ENCODE data around the gene GALNT5. TPM values are rescaled to one million over a fixed set of nuclear protein-coding genes. Genes with fewer than 3 reads are reported as not detected.

GALNT5 gene
- total RNA-seq, 1 donor from 2014 or later: not detected

DNA sequence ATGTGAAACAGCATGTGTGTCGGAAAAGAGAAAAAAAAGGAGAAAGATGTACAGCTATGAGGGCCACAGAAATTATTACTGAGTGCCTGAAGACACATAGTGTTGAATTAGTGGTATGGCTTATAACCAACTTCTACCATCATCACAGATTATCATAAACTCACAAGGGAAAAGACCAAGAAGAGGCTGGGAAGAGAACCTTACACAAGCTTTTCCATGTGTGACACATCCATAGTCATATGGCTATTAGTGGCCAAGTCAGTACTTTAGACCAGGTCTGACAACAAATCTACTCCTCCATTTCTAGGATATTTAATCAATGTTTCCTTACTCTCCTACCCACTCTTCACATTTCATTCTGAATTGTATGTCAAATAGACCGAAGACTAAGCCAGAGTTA is 3.5 kb upstream of the GALNT5 start:
- no peaks in the 10 kb centered on the region for H3F3A ChIP-seq (ENCODE audit: low read depth)
- H4K20me1 ChIP-seq (ENCODE audit: low read depth): no peaks in the 10 kb centered on the region
- Mint-ChIP-seq H3K36me3 (no peaks in the 10 kb centered on the region), H3K4me3 (no peak overlapping the region), H3K27me3 (ENCODE audit: insufficient read depth, low read depth) (no peaks in the 10 kb centered on the region), H3K4me1 (peaks cover 15% of the 10 kb centered on the region), H3K9me3 (no peaks in the 10 kb centered on the region), H3K27ac (no peak overlapping the region)
- no peak overlapping the region for H3K4me2 ChIP-seq
- H3K4me1 ChIP-seq: peaks cover 5% of the 10 kb centered on the region
- no peak overlapping the region for H3K9ac ChIP-seq
- TF ChIP-seq EZH2phosphoT487 (IDR thresholded peaks at IDR 0.05): no peak
- TF ChIP-seq CTCF (IDR thresholded peaks at IDR 0.05): no peak
- TF ChIP-seq EZH2 (IDR thresholded peaks at IDR 0.05): no peak
- H3K79me2 ChIP-seq (ENCODE audit: low read depth): no peaks in the 10 kb centered on the region
- H3K36me3 ChIP-seq: no peaks in the 10 kb centered on the region
- H3K27ac ChIP-seq: no peak overlapping the region
- H3K27me3 ChIP-seq: no peaks in the 10 kb centered on the region
- H2AFZ ChIP-seq (replicated peaks): no peak overlapping the region
- no peak for DNase-seq (ENCODE audit: low spot score)
- H3K4me3 ChIP-seq: no peak overlapping the region
- no peaks in the 10 kb centered on the region for H3K9me3 ChIP-seq (ENCODE audit: low read depth)

DNA sequence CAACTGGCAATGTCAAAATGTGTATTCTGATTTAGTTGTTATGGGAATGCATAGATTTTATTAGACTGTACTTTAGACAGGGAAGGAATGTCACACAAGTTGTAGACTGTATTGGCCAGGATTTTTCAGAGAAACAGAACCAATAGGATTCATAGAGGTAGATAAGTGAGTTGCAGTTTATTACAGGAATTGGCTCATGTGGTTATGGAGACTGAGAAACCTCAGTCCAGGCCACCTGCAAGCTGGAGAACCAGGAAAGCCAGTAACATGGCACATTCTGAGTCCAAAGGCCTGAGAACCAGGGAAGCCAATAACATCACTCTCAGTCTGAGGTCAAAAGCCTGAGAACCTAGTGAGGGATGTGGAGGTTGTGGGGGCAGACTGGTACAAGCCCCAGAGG is 1.8 kb upstream of the GALNT5 start:
- no peaks in the 10 kb centered on the region for H4K20me1 ChIP-seq (ENCODE audit: low read depth)
- H3K4me3 Mint-ChIP-seq: no peak overlapping the region

GRCh38 chr2:157256626-157257025 is 879 bp upstream of the GALNT5 start:
- Histone ChIP-seq H3K4me1 (peaks cover 5% of the 10 kb centered on the region), H3K79me2 (ENCODE audit: low read depth) (no peaks in the 10 kb centered on the region), H3K9me3 (ENCODE audit: low read depth) (no peaks in the 10 kb centered on the region), H3K9ac (no peak overlapping the region), H4K20me1 (ENCODE audit: low read depth) (no peaks in the 10 kb centered on the region), H3K4me3 (no peak overlapping the region), H3K27ac (no peak overlapping the region), H3K36me3 (no peaks in the 10 kb centered on the region), H3F3A (ENCODE audit: low read depth) (no peaks in the 10 kb centered on the region), H2AFZ (replicated peaks) (no peak overlapping the region), H3K27me3 (no peaks in the 10 kb centered on the region), H3K4me2 (no peak overlapping the region)
- TF ChIP-seq EZH2 (IDR thresholded peaks at IDR 0.05) (no peak), CTCF (IDR thresholded peaks at IDR 0.05) (no peak), EZH2phosphoT487 (IDR thresholded peaks at IDR 0.05) (no peak)
- Mint-ChIP-seq H3K4me1 (peaks cover 25% of the 10 kb centered on the region), H3K36me3 (no peaks in the 10 kb centered on the region), H3K27ac (no peak overlapping the region), H3K4me3 (no peak overlapping the region), H3K27me3 (ENCODE audit: insufficient read depth, low read depth) (no peaks in the 10 kb centered on the region), H3K9me3 (no peaks in the 10 kb centered on the region)
- DNase-seq (ENCODE audit: low spot score): no peak

More for the DNA sequence above, 1.8 kb upstream of the GALNT5 start:
- Histone ChIP-seq H3K9ac (no peak overlapping the region), H3K9me3 (ENCODE audit: low read depth) (no peaks in the 10 kb centered on the region), H3F3A (ENCODE audit: low read depth) (no peaks in the 10 kb centered on the region), H3K79me2 (ENCODE audit: low read depth) (no peaks in the 10 kb centered on the region), H3K27ac (no peak overlapping the region), H2AFZ (replicated peaks) (no peak overlapping the region), H3K4me1 (peaks cover 5% of the 10 kb centered on the region), H3K4me3 (no peak overlapping the region), H3K27me3 (no peaks in the 10 kb centered on the region), H3K4me2 (no peak overlapping the region), H3K36me3 (no peaks in the 10 kb centered on the region)
- Mint-ChIP-seq H3K27ac (no peak overlapping the region), H3K9me3 (no peaks in the 10 kb centered on the region), H3K4me1 (peaks cover 19% of the 10 kb centered on the region), H3K36me3 (no peaks in the 10 kb centered on the region), H3K27me3 (ENCODE audit: insufficient read depth, low read depth) (no peaks in the 10 kb centered on the region)
- TF ChIP-seq CTCF (IDR thresholded peaks at IDR 0.05): no peak
- no peak for TF ChIP-seq EZH2phosphoT487 (IDR thresholded peaks at IDR 0.05)
- no peak for DNase-seq (ENCODE audit: low spot score)
